Measurements from ENCODE around the gene CAPZB.
A peak's percentile ranks its signal among the peaks of the same experiment; 100 is the strongest.

The CAPZB gene

DNA sequence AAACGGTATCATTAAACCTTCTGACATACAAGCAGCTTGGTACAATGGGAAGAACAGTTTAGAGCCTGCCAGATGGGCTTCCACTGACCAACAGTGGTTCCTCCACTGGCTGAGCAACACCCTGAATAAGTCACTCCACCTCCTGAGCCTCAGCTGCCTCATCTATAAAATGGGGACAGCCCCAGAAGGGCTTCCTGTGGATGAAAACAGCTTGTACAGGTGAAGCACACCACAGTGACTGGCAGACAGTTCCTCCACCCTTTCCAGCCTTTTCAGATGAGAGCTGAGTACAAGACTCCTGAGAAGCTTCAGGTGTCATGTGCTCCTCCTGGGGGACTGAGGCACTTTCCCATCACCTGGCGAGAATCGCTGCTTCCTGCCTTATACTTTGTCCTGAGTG lies 2.1 kb downstream of the CAPZB start:
- TF ChIP-seq EZH2phosphoT487 (IDR thresholded peaks at IDR 0.05; ENCODE audit: borderline replicate concordance): no peak
- TF ChIP-seq, protein P1, sequence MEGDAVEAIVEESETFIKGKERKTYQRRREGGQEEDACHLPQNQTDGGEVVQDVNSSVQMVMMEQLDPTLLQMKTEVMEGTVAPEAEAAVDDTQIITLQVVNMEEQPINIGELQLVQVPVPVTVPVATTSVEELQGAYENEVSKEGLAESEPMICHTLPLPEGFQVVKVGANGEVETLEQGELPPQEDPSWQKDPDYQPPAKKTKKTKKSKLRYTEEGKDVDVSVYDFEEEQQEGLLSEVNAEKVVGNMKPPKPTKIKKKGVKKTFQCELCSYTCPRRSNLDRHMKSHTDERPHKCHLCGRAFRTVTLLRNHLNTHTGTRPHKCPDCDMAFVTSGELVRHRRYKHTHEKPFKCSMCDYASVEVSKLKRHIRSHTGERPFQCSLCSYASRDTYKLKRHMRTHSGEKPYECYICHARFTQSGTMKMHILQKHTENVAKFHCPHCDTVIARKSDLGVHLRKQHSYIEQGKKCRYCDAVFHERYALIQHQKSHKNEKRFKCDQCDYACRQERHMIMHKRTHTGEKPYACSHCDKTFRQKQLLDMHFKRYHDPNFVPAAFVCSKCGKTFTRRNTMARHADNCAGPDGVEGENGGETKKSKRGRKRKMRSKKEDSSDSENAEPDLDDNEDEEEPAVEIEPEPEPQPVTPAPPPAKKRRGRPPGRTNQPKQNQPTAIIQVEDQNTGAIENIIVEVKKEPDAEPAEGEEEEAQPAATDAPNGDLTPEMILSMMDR (conservative IDR thresholded peaks at IDR 0.05; ENCODE audit: low read length): no peak
- Histone ChIP-seq H4K20me1 (ENCODE audit: insufficient read depth, low read length, poor library complexity, severe bottlenecking) (peaks cover 60% of the 10 kb centered on the region), H3K4me3 (ENCODE audit: low read length, poor library complexity, severe bottlenecking) (peak overlapping the region; percentile 99), H3K4me1 (ENCODE audit: insufficient read depth, low read length, poor library complexity, severe bottlenecking) (peaks cover 78% of the 10 kb centered on the region), H3K27me3 (ENCODE audit: insufficient read depth, low read length, poor library complexity, severe bottlenecking) (peaks cover 5% of the 10 kb centered on the region), H3K36me3 (ENCODE audit: insufficient read depth, low read length) (no peaks in the 10 kb centered on the region), H3K9me2 (replicated peaks; ENCODE audit: low read depth, low read length) (no peaks in the 10 kb centered on the region), H3K79me2 (ENCODE audit: insufficient read depth, low read length) (peaks cover 83% of the 10 kb centered on the region), H3K4me2 (ENCODE audit: low read depth, low read length, poor library complexity, severe bottlenecking) (peak overlapping the region; percentile 79), H2AFZ (ENCODE audit: low read length) (no peak overlapping the region), H3F3A (ENCODE audit: low read depth) (peaks cover 11% of the 10 kb centered on the region), H3K9me3 (ENCODE audit: insufficient read depth, low read depth, low read length) (no peaks in the 10 kb centered on the region), H3K9ac (ENCODE audit: low read depth, low read length, poor library complexity, severe bottlenecking) (peak overlapping the region; percentile 91)

- Histone ChIP-seq H3K9ac (ENCODE audit: low read depth, low read length, poor library complexity, severe bottlenecking) (peak overlapping the region; percentile 91), H4K20me1 (ENCODE audit: insufficient read depth, low read length, poor library complexity, severe bottlenecking) (peaks cover 65% of the 10 kb centered on the region), H3K4me2 (ENCODE audit: low read depth, low read length, poor library complexity, severe bottlenecking) (peak overlapping the region; percentile 79), H3K4me3 (ENCODE audit: low read length, poor library complexity, severe bottlenecking) (peak overlapping the region; percentile 99), H3F3A (ENCODE audit: low read depth) (peaks cover 21% of the 10 kb centered on the region), H3K9me3 (ENCODE audit: insufficient read depth, low read depth, low read length) (no peaks in the 10 kb centered on the region), H3K36me3 (ENCODE audit: insufficient read depth, low read length) (no peaks in the 10 kb centered on the region), H3K79me2 (ENCODE audit: insufficient read depth, low read length) (peaks cover 89% of the 10 kb centered on the region), H3K4me1 (ENCODE audit: insufficient read depth, low read length, poor library complexity, severe bottlenecking) (peaks cover 83% of the 10 kb centered on the region), H3K27me3 (ENCODE audit: insufficient read depth, low read length, poor library complexity, severe bottlenecking) (peaks cover 5% of the 10 kb centered on the region), H3K9me2 (replicated peaks; ENCODE audit: low read depth, low read length) (no peaks in the 10 kb centered on the region), H2AFZ (ENCODE audit: low read length) (no peak overlapping the region)
- TF ChIP-seq, protein P1 (conservative IDR thresholded peaks at IDR 0.05; ENCODE audit: low read length): no peak
- no peak for TF ChIP-seq EZH2phosphoT487 (IDR thresholded peaks at IDR 0.05; ENCODE audit: borderline replicate concordance)
Measured at GRCh38 chr1:19481826-19482398, 3.4 kb downstream of the CAPZB start.

DNA sequence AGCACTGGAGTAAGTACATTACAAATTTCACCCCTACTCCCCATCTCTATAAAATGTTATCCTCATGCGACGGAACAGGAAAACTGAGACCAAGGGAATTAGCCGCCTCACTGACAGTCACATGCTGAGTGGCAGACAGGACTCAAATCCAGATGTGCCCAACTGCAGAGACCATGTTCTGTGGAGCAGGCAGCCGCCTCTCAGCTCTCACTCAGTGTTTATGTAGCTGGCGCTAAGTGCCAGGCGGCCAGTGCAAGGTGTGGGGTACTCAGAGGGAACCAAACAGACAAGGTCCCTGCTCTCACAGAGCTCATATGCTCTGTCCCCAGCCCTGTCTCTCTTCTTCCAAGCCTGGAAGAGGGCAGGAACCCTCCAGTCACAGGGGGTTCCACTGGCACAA lies 5.1 kb downstream of the CAPZB start:
- Histone ChIP-seq H3F3A (ENCODE audit: low read depth) (peaks cover 28% of the 10 kb centered on the region), H3K9ac (ENCODE audit: low read depth, low read length, poor library complexity, severe bottlenecking) (peak overlapping the region; percentile 91), H3K9me2 (replicated peaks; ENCODE audit: low read depth, low read length) (no peaks in the 10 kb centered on the region), H4K20me1 (ENCODE audit: insufficient read depth, low read length, poor library complexity, severe bottlenecking) (peaks cover 68% of the 10 kb centered on the region), H3K4me3 (ENCODE audit: low read length, poor library complexity, severe bottlenecking) (peak overlapping the region; percentile 99), H3K27me3 (ENCODE audit: insufficient read depth, low read length, poor library complexity, severe bottlenecking) (peaks cover 5% of the 10 kb centered on the region), H3K4me1 (ENCODE audit: insufficient read depth, low read length, poor library complexity, severe bottlenecking) (peaks cover 93% of the 10 kb centered on the region), H2AFZ (ENCODE audit: low read length) (no peak overlapping the region), H3K9me3 (ENCODE audit: insufficient read depth, low read depth, low read length) (no peaks in the 10 kb centered on the region), H3K4me2 (ENCODE audit: low read depth, low read length, poor library complexity, severe bottlenecking) (peak overlapping the region; percentile 79), H3K36me3 (ENCODE audit: insufficient read depth, low read length) (no peaks in the 10 kb centered on the region), H3K79me2 (ENCODE audit: insufficient read depth, low read length) (peaks cover 93% of the 10 kb centered on the region)
- no peak for TF ChIP-seq EZH2phosphoT487 (IDR thresholded peaks at IDR 0.05; ENCODE audit: borderline replicate concordance)
- TF ChIP-seq, protein P1 (conservative IDR thresholded peaks at IDR 0.05; ENCODE audit: low read length): no peak

All from Loucy (cell line).